SH-SY5Y (cell line): ENCODE results near the gene AASS.

Experiments
- GATA2 ChIP-seq: IDR thresholded peaks from 2 replicates; pipeline ENCODE4 v1.6.1; 2011; ENCODE audit warnings: mild to moderate bottlenecking, low read depth, low read length
- GATA3 ChIP-seq: IDR thresholded peaks from 2 replicates; pipeline ENCODE4 v1.6.1; 2011; ENCODE audit warnings: low read depth, mild to moderate bottlenecking, low read length, moderate library complexity

GRCh38 chr7:122073635-122074034 is 70.4 kb downstream of the AASS start:
- TF ChIP-seq GATA2 (no peak), GATA3 (no peak)
